Measurements from ENCODE around the gene SUN5. TPM values are rescaled to one million over a fixed set of nuclear protein-coding genes. Genes with fewer than 3 reads are reported as not detected.

The SUN5 gene
- total and polyA plus RNA-seq, 2 donors (not counting 3 experiments of a cell fraction or from before 2014, with no cell fraction given): not detected

GRCh38 chr20:32959351-32960221, 44.6 kb downstream of the SUN5 start:
- no peak overlapping the region for H3K27ac ChIP-seq (ENCODE audit: insufficient read depth, low read depth, low read length)
- TF ChIP-seq EZH2 (IDR thresholded peaks at IDR 0.05; ENCODE audit: borderline replicate concordance, low read depth, low read length, severe bottlenecking) (no peak), MYC (IDR thresholded peaks at IDR 0.05; ENCODE audit: low read depth, low read length) (no peak)
- TF ChIP-seq, protein P1, sequence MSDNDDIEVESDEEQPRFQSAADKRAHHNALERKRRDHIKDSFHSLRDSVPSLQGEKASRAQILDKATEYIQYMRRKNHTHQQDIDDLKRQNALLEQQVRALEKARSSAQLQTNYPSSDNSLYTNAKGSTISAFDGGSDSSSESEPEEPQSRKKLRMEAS (IDR thresholded peaks at IDR 0.05; ENCODE audit: insufficient read depth, insufficient read length): no peak
- FAIRE-seq (no peak), DNase-seq (ENCODE audit: low read depth, low spot score) (no peak)
- H3K4me3 ChIP-seq (replicated peaks in 1 of 3; ENCODE audit: insufficient read depth in 1 of 3, low read depth in 1 of 3, low read length in 3 of 3): no peak overlapping the region
- dilution Hi-C loops (cut with MboI; ENCODE audit: extremely low pct_ligation_motif_present, low sequenced_read_pairs) (no loop called here), intact Hi-C loops (cut with micrococcal nuclease) (no loop called here)
- H3K27me3 ChIP-seq (ENCODE audit: control insufficient read depth in 2 of 2, insufficient read depth in 2 of 2, low read length in 2 of 2): peaks cover 1 to 5% of the 10 kb centered on the region in 2 experiments
- H4K20me1 ChIP-seq (replicated peaks; ENCODE audit: control insufficient read depth, extremely low read depth, insufficient read depth, low read length): no peaks in the 10 kb centered on the region
- ChIA-PET CTCF (interaction anchor here (1.2 to 1.3 kb wide), 2 partner anchors 14 to 15 kb away, joined by 3 to 5 read pairs; no protein-coding TSS in a partner anchor), POLR2A (no interaction called here)
- H3K9me3 ChIP-seq (replicated peaks; ENCODE audit: control insufficient read depth, insufficient read depth, low read length): no peaks in the 10 kb centered on the region
- H2AFZ ChIP-seq (ENCODE audit: low read depth, low read length): no peak overlapping the region
- H3K9ac ChIP-seq (replicated peaks; ENCODE audit: extremely low read depth, insufficient read depth, low read length): no peak overlapping the region
- BruUV-seq (replicated peaks): no TSS peak
- H3K4me2 ChIP-seq (ENCODE audit: insufficient read depth, low read length): no peak overlapping the region
- no peaks in the 10 kb centered on the region for H3K79me2 ChIP-seq (ENCODE audit: control insufficient read depth, insufficient read depth, low read length)
- no peaks in the 10 kb centered on the region for H3K9me1 ChIP-seq (replicated peaks; ENCODE audit: control insufficient read depth, extremely low read depth, insufficient read depth, low read length)
- H3K36me3 ChIP-seq (ENCODE audit: control insufficient read depth in 2 of 2, extremely low read depth in 1 of 2, insufficient read depth in 2 of 2, low read length in 2 of 2): no peaks in the 10 kb centered on the region
- H3K4me1 ChIP-seq (ENCODE audit: control insufficient read depth, extremely low read depth, insufficient read depth, low read length): no peaks in the 10 kb centered on the region

DNA sequence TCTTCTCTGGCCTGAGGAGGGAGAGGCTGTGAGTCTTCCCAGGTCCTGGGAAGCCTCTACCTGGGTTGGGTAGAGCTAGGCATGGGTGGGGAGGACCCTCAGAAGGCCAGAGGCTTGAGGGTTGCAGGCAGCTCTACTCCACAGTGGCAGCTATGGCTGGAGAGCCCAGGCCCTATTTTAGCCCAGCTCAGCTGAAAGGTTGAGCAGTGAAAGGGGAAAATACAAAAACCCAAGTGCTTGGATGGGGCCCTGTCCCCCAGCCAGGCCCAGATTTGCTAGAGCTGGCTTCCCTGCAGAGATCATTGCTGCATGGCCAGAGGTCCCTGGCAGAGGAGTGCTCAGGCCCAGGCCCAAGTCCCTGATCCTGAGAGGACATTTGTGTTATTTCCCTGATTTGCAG, 45.7 kb downstream of the SUN5 start:
- H3K9me3 ChIP-seq (replicated peaks; ENCODE audit: control insufficient read depth, insufficient read depth, low read length): no peaks in the 10 kb centered on the region
- no peaks in the 10 kb centered on the region for H4K20me1 ChIP-seq (replicated peaks; ENCODE audit: control insufficient read depth, extremely low read depth, insufficient read depth, low read length)
- no peaks in the 10 kb centered on the region for H3K4me1 ChIP-seq (ENCODE audit: control insufficient read depth, extremely low read depth, insufficient read depth, low read length)
- dilution Hi-C loops (cut with MboI; ENCODE audit: extremely low pct_ligation_motif_present, low sequenced_read_pairs): no loop called here
- TF ChIP-seq EZH2 (IDR thresholded peaks at IDR 0.05; ENCODE audit: borderline replicate concordance, low read depth, low read length, severe bottlenecking): no peak
- TF ChIP-seq POLR2A (IDR thresholded peaks at IDR 0.05; ENCODE audit: low read depth, low read length): no peak
- TF ChIP-seq, protein P1 (IDR thresholded peaks at IDR 0.05; ENCODE audit: insufficient read depth, insufficient read length): no peak
- TF ChIP-seq MYC (IDR thresholded peaks at IDR 0.05; ENCODE audit: low read depth, low read length): no peak
- no peak for TF ChIP-seq FOS (IDR thresholded peaks at IDR 0.05; ENCODE audit: borderline replicate concordance, insufficient read depth, low read length)
- TF ChIP-seq GATA2 (IDR thresholded peaks at IDR 0.05; ENCODE audit: insufficient read depth, insufficient read length, low read depth, low read length): no peak
- no peak for TF ChIP-seq POLR2AphosphoS5 (IDR thresholded peaks at IDR 0.05; ENCODE audit: insufficient read depth, low read depth, low read length)
- no peak for TF ChIP-seq JUN (IDR thresholded peaks at IDR 0.05; ENCODE audit: borderline replicate concordance, insufficient read depth, insufficient read length, low read depth)
- no peak for TF ChIP-seq CTCF (IDR thresholded peaks at IDR 0.05; ENCODE audit: extremely low read depth in 1 of 2, insufficient read depth in 1 of 2, low read depth in 1 of 2, low read length in 2 of 2)
- no peaks in the 10 kb centered on the region for H3K79me2 ChIP-seq (ENCODE audit: control insufficient read depth, insufficient read depth, low read length)
- no peak overlapping the region for H3K4me3 ChIP-seq (replicated peaks in 1 of 3; ENCODE audit: insufficient read depth in 1 of 3, low read depth in 1 of 3, low read length in 3 of 3)
- DNase-seq (ENCODE audit: low read depth, low spot score): no peak
- ChIA-PET CTCF (interaction anchor here (1.4 kb wide), 1 partner anchor 23 kb away, joined by 3 read pairs; no protein-coding TSS in a partner anchor), POLR2A (no interaction called here)
- intact Hi-C loops (cut with micrococcal nuclease): no loop called here
- H3K27me3 ChIP-seq (ENCODE audit: control insufficient read depth in 2 of 2, insufficient read depth in 2 of 2, low read length in 2 of 2): peaks cover 3 to 5% of the 10 kb centered on the region in 2 experiments
- no peaks in the 10 kb centered on the region for H3K9me1 ChIP-seq (replicated peaks; ENCODE audit: control insufficient read depth, extremely low read depth, insufficient read depth, low read length)
- H3K4me2 ChIP-seq (ENCODE audit: insufficient read depth, low read length): no peak overlapping the region
- no peaks in the 10 kb centered on the region for H3K36me3 ChIP-seq (ENCODE audit: control insufficient read depth in 2 of 2, extremely low read depth in 1 of 2, insufficient read depth in 2 of 2, low read length in 2 of 2)
- H3K9ac ChIP-seq (replicated peaks; ENCODE audit: extremely low read depth, insufficient read depth, low read length): no peak overlapping the region
- H3K27ac ChIP-seq (ENCODE audit: insufficient read depth, low read depth, low read length): no peak overlapping the region
- FAIRE-seq: no peak
- BruUV-seq (replicated peaks): no TSS peak
- H2AFZ ChIP-seq (ENCODE audit: low read depth, low read length): no peak overlapping the region
